ENCODE results near the gene TTC7B.
"Not testable (repeated sequence)": the region's sequence is repeated elsewhere in the genome, so short reads cannot be mapped to it uniquely, and the experiment has no call there.

Gene TTC7B, protein sequence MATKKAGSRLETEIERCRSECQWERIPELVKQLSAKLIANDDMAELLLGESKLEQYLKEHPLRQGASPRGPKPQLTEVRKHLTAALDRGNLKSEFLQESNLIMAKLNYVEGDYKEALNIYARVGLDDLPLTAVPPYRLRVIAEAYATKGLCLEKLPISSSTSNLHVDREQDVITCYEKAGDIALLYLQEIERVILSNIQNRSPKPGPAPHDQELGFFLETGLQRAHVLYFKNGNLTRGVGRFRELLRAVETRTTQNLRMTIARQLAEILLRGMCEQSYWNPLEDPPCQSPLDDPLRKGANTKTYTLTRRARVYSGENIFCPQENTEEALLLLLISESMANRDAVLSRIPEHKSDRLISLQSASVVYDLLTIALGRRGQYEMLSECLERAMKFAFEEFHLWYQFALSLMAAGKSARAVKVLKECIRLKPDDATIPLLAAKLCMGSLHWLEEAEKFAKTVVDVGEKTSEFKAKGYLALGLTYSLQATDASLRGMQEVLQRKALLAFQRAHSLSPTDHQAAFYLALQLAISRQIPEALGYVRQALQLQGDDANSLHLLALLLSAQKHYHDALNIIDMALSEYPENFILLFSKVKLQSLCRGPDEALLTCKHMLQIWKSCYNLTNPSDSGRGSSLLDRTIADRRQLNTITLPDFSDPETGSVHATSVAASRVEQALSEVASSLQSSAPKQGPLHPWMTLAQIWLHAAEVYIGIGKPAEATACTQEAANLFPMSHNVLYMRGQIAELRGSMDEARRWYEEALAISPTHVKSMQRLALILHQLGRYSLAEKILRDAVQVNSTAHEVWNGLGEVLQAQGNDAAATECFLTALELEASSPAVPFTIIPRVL

DNA sequence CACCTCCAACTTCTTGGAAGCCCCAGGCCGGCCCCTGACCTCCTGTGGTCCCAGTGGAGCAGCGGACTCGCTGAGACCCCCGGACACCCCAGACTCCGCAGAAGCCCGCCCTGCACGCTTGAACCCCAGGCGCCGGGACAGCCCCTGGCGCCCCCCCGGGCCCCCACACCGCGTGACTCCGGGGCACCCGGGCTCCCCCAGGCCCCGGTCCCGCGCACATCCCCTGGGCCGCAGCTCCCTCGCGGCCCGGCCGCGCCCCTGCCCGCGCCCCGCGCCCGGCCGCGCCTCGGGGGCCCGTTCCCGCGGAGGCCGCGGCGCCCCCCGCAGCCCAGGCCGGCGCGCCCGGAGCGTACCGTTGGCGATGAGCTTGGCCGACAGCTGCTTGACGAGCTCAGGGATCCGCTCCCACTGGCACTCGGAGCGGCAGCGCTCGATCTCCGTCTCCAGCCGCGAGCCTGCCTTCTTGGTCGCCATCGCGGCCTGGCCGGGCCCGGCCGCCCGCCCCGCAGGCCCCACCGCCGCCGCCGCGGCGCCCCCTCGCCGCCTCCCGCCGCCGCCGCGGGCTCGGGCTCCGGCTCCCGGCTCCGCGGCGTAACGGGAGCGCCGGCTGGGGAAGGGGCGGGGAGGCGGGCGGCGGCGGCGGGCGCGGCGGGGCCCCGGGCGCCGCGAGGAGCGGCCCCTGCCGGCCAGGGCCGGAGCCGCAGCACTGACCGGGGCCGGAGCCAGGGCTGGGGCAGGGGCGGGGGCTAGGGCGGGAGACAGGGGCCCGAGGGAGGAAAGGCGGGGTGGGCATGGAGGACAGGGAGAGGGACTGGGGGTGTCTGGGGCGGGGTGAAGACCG lies at the start of gene TTC7B:
Gene TTC7B, minus strand, starts transcription at position 609 of the 841 bp plus-strand sequence. Its CDS starts 135 bp downstream, at position 474.
- peak in 1 of 2 experiments; percentile 37 for DNase-seq

DNA sequence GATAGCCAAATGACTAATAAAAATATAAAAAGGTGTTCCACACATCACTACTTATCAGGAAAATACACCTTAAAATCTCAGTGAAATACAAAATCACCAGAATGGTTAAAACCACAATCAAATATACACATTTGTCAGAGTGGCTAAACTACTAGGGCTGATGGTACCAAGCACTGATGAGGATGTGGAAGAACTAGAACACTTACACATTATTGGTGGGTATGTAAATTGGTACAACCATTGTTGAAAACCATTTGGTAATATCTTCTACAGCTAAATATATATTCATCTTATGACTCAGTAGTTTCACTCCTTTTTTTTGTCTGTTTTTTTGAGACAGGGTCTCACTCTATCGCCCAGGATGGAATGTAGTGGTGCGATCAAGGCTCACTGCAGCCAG lies 48.5 kb upstream of the TTC7B start:
- no peak for DNase-seq

DNA sequence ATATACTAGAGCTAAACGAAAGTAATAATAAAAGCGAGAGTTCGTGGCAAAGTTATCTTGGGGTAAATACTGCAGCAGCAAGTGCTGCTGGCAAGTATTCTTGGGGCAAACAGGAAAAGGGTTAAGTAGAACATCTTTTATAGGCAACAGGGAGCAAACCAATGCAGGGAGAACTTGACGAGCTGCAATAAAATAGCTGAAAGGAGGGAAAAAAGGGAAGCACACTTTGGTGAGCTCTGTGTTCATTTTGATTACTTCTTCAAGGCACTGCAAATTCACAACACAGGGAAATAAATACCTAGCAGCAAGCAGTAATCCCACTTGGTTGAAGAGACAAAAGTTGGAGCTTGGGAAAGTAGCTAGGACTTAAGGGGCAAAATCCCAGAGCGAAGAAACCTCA lies 42.3 kb upstream of the TTC7B start:
- DNase-seq = no peak

DNA sequence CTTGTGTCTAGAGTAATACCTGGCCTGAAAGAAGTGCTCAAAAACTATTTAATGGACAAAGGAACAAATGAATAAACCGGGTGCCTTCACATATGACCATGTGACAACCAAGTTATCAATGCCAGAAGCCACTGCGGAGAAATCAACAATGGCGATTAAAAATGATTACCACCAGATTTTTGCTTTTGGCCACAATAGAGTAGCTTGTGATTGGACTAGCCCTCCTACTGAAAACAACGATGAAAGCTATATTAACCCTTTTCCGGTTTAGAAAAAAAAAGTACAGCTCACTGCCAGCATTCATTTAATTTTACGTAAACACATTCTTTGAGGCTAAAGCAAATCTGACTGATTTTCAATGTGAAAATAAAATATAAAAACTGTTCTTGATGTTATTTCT lies 41.6 kb upstream of the TTC7B start:
- DNase-seq = no peak

DNA sequence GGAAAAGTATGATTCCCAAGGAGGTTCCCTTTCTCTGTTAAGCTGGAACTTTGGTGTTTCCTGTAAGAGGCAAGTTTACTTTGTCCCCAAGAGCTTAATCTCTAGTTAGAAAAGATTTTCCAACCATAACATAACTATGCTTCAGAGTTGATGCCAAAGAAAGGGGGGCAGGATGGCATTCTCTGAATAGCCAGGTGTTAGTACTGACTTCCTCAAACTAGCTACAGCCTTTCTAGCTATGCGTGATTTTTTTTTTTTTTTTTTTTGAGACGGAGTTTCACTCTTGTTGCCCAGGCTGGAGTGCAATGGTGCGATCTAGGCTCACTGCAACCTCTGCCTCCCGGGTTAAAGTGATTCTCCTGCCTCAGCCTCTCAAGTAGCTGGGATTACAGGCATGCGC lies 39.9 kb upstream of the TTC7B start:
- not testable (repeated sequence) for DNase-seq

DNA sequence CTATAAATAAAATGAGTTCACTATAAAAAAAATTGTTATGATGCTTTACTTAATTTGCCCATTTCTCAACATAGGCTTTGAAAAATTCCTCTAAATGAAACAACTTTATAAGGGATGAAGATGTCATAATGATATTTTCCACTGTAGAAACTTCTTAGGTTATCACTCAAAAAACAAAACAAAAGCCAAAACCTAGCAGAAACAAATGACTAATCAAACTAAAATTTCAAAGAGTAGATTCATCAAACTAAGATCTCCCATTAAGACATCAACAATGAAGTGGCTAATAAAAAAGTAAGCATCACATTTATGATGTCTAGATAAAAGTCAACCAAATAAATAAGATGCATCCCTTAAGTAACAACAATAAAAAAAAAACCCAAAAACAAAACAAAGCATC lies 36.9 kb upstream of the TTC7B start:
- DNase-seq = no peak

DNA sequence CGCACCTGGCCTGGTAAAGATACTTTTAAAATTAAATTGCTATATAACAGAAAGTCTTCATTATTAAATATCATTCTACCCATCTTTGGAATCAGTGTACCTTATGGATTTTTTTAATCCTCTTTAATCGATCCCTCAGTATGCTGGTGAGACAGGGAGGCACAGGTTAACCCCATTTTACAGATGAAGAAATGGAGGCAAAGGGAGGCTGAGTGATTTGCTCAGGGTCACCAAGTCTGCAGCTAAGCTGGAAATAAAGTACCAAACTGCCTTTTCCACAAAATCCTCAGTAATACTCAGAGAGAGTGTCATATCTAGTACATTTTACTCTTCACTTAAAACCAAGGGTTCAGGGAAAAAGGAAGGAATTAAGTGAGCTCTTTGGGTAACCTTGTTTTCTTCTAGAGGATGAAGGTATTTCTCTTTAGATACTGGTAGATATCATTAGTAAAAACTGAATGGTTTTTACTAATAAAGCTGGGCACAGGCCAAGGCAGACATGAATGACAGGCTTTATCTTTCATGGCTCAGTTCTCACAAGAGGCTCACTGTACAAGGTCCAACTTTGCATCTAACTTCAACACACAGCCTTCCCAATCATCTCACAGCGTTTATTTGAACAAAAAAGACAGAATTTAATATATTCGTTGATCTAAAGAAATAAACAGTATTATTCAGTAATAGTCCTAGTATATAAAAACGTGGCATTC lies 35.3 kb upstream of the TTC7B start:
- DNase-seq = no peak

DNA sequence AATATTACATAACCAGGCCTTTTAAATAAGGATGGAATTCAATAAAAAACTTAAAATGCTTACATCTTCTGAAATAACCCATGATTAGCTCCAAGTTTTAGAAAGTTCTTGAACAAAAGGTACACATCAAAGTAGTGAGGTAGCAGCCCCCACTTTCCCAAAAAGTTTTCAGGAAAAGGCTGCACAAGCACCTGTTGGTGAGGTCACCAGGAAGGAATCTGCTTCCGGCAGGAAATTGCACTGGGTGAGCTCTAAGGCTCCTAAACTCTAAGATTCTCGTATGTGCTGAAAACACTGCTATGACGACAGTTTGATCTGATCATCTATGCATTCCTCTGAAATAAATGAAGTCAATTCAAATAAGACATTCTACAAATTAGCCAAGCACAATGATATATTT lies 34.3 kb upstream of the TTC7B start:
- no peak for DNase-seq

DNA sequence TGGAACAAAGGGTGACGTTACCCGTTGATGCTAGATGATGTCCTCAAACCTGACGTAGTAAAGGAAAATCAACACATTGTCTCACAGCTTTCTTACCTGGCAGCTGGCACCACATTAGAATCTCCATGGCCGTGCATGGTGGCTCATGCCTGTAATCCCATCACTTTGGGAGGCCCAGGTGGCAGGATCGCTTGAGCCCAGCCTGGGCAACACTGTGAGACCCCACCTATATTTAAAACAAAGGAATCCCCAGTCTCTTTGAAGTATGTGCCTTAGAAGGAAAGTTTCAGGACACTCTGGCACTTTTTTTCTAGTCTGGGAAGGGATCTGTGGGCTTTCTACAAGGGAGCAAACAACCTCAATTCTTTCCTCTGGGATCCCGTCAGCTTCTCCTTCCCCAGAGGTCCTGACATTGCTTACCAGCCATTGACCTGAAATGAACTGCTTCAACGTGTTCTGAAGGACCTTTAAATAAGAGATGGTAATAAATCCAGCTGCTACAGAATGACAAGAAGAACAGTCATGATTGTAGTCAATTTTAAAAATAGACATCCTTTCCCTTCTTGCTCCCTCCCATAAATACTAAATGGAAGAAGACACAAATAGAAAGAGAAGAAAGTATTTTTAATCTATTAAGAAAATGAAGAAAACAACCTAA lies 33.7 kb upstream of the TTC7B start:
- no peak for DNase-seq

DNA sequence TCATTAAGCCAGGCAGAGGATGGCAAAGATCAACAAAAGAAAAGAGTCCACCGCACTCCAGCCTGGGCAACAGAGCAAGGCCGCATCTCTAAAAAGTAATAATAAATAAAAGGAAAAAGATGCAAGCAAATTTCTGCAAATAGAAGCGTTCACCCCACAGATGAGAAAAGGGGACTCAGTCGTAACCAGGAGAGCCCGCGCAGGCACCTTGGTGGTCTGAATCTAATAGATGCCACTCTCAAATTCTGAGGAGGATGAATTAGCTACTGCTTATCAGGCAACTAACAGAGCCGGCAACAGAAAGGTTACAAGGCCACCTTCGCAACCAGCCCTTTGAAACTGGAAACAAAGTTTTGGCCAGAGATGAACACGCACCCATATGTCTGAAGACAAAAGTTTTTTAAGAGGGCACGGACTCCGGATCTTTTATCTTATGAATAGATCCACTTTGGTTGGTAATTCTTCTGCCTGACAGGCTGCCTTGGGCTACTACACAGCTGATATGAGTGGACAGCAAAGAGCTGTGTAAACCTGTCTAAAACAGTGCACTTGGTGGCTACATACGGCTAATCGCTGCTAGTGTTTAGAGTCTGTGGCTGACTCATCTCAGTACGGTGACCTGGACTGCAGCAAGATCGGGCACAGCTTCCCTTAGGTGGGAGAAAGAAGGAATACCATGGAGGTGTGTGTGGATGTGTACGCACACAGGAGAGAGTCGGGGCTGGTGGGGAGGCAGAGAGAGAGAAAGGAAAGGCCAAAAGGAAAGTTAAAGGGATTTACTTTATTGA lies 32.9 kb upstream of the TTC7B start:
- no peak for DNase-seq

DNA sequence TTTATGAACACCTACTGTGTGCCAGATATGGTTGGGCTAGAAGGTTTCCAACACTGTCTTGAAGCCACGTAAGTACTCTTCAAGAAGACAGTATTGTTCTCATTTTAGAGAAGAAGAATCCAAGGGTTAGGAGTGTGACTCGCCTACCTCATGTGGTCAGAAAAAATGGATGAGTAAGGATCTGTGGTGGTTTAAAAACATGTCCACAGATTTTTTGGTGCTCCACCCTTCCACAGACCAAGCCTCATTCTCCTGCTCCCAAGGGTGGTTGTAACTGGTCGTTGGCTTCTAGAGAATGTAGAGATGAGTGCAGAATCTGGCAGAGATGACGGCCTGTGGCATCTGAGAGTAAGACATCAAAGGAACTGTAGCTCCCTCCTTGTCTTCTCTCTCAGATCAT lies 30.3 kb upstream of the TTC7B start:
- no peak for DNase-seq

DNA sequence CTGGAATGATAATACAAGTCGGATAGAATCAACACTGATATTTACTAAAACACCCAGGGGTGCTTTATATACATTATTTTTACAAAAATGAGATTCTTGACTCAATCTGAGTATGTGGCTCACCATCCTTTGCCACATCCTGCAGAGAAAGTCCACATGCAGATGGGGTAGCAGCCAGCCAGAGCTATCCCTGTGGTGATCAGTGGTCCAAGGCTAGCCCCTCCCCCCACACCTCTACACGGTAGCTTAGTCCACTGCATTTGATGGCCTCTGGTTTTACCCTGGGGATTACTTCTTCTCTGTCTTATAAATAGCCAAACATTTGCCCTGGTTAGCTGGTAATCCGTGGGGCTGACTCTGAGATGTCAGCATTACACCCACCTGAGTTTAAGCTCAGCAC lies 28.1 kb upstream of the TTC7B start:
- no peak for DNase-seq

DNA sequence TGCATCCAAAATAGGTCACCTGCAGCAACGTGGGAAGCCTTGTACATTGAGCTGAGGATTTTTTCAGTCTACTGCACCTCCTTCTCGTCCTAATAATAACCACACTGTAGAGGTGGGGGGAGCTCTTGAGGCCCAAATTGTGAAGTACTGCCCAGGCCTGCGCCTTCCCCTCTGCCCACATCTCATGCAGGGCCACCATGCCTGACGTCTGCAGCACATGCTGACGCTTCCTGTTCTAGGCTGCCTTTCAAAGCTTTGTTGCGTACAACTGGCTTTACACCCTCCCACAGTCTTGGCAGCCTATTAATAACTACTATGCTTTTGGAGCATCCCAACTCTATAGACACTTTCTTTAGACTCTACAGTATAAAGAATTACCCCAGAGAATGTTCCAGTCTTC lies 26.5 kb upstream of the TTC7B start:
- no peak for DNase-seq

DNA sequence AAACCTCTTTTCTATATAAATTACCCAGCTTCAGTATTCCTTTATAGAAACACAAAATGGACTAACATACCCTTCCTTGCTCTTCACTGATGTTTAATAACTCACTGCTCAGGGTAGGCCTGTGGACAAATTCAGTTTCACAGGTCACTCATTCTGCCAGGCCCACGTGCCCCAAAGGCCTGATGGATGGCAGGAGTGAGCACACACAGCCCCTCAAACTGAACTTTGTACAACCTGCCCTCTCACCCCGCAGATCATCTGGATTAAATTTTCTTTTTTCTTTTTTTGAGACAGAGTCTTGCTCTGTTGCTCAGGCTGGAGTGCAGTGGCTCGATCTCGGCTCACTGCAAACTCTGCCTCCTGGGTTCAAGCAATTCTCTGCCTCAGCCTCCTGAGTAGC lies 24.4 kb upstream of the TTC7B start:
- not testable (repeated sequence) for DNase-seq

DNA sequence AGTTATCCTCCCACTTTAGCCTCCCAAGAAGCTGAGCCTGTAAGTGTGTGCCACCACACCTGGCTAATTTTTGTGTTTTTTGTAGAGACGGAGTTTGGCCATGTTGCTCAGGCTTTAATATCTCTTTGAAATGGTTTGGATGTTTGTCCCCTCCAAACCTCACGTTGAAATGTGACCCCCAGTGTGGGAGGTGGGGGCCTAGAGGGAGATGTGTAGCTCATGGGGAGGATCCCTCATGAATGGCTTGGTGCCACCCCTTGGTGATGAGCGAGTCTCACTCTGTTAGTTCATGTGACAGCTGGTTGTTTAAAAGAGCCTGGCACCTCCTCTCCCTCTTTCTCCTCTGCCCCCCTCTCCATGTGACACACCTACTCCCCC lies 23.6 kb upstream of the TTC7B start:
- DNase-seq = no peak

DNA sequence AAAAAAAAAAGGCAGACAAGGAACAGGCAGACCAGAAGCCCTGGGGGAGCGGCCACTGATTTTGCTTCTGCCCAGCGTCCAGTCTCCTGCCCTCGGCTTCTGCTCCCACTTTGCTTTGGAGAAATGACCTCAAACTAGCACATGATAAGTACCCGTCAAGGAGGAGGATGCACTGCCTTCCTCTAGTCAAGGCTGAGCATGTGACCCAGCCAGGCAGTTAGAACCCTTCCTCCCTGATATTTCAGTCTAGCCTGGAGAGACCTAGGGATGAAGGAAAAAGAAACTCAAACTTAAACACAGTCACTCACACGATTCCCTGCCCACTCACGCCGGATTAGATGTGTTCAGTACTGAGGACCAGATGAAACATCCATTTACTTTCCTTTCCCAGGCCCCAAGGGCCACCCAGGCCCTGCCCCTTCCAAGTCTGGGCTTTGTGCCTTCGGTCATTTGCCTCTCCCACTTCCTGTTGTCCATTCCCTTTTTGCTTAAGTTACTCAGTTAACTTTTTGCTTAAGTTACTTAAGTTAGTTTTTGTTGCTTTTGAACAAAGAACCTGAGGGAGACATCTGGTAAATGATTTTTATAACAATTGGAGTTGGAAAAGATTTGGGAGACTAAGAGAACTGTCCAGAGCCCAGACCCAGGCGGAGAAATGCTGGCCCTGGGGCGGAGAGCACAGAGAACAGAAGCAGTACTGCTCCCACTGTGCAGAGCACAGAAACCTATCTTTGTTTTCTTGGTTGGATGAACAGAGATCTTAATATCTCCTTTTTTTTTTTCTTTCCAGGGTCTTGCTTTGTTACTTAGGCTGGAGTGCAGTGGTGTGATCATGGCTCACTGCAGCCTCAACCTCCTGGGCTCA lies 23.0 kb upstream of the TTC7B start:
- no peak for DNase-seq

DNA sequence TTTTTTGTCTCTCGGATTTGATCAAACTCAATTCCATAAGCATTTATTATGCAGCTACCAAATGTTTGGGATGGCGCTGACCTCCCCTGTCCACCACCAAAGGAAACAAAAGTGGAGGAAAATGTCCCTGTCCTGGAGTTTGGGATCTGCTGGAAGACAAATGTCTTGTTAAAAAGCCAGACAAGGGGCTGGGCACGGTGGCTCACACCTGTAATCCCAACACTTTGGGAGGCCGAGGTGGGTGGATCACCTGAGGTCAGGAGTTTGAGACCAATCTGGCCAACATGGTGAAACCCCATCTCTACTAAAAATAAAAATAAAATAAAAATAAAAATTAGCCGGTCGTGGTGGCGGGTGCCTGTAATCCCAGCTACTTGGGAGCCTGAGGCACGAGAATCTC lies 22.3 kb upstream of the TTC7B start:
- DNase-seq = not testable (repeated sequence)

DNA sequence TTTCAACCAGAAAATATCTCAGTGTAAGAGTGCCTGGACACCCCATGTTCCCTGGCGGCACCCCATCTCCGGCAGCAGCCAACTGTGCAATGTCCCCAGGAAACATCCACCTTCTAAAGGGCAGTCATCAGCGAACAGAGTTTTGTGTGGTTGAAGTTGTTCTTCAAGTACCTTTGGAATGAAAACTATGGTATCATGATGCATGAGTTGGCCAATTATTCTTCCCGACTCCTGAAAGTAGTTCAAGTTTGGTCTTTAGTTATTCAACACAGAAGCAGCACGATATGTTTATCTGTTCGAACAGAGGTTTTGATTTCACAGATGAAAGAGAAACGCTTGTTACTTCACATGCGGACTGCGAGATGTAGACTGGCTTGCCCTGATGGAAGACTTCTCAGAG lies 21.1 kb upstream of the TTC7B start:
- no peak for DNase-seq

DNA sequence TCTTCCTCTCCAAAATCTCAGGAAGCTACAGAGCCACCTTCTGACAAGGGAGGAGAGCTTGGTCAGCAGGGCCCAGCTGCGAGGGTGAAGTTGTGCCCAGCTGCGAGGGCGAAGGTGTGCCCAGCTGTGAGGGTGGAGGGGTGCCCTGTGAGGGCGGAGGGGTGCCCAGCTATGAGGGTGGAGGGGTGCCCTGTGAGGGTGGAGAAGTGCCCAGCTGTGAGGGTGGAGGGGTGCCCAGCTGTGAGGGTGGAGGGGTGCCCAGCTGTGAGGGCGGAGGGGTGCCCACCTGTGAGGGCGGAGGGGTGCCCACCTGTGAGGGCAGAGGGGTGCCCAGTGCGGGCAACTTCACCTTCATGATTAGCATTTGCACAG lies 20.4 kb upstream of the TTC7B start:
- DNase-seq = no peak

DNA sequence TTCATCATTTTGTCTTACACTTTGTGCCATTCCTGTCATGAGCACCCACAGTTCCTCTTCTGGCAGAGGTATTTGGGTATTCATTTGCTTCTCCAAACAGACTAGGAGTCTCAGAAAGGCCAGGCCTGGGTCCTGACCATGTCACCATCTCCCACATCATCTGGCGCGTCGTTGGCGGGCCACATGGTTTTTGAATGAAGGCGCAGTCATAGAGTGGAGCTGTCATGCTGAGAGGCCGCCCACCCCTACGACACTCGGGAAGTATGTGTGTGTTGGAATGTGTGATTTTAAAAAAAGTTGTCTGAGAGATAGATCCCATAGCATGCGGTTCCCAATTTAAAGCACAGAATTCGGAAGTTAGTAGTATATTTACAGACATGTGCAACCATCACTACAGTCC lies 15.6 kb upstream of the TTC7B start:
- no peak for DNase-seq

Measured in NCI-H446 (cell line).